Erythroblast (primary cell): ENCODE results near the gene CD300LF.

Source experiments
- GATA1 ChIP-seq: IDR thresholded peaks from 2 replicates; pipeline ENCODE4 v1.6.1; 2011; ENCODE audit warnings: low read depth, mild to moderate bottlenecking, control low read depth, low read length, moderate library complexity
- POLR2A ChIP-seq: IDR thresholded peaks from 2 replicates; pipeline ENCODE4 v1.6.1; 2011; ENCODE audit warnings: mild to moderate bottlenecking, low read length

- TF ChIP-seq POLR2A (no peak), GATA1 (no peak)
Observed at GRCh38 chr17:74682028-74682427, 30.7 kb downstream of the CD300LF start.
